Cardiac fibroblast (primary cell): ENCODE results near the gene CCDC63.

Experiments used
- DNase-seq, 2 donors: peaks; one replicate each; pipeline versions ENCODE4 v3.0.0 to v3.0.0-alpha.2; 2010; ENCODE audit warnings: low read depth in 2 of 2
- H3K4me3 ChIP-seq, 2 donors: replicated peaks in 1 of 2; 1 replicate in 1 of 2; 2 replicates in 1 of 2; pipeline ENCODE4 v1.5.1; 2011; ENCODE audit warnings: low read depth in 2 of 2, low read length in 2 of 2, mild to moderate bottlenecking in 2 of 2, moderate library complexity in 1 of 2
- CTCF ChIP-seq: IDR thresholded peaks from one replicate; pipeline ENCODE4 v1.5.1; 2011; ENCODE audit warnings: low read depth, mild to moderate bottlenecking, low read length, inconsistent platforms

Gene CCDC63

GRCh38 chr12:110819646-110820045 is 27.1 kb upstream of the CCDC63 start:
- TF ChIP-seq CTCF, result no peak
- no peak for DNase-seq
- no peak overlapping the region for H3K4me3 ChIP-seq

- no peak for TF ChIP-seq CTCF
- no peak for DNase-seq
Measured at GRCh38 chr12:110821917-110822316, 24.9 kb upstream of the CCDC63 start.

GRCh38 chr12:110822821-110823415 is 23.9 kb upstream of the CCDC63 start:
- no peak for TF ChIP-seq CTCF
- DNase-seq, result no peak
- no peak overlapping the region for H3K4me3 ChIP-seq

More at GRCh38 chr12:110821917-110822316, 24.9 kb upstream of the CCDC63 start:
- H3K4me3 ChIP-seq, result no peak overlapping the region

DNA sequence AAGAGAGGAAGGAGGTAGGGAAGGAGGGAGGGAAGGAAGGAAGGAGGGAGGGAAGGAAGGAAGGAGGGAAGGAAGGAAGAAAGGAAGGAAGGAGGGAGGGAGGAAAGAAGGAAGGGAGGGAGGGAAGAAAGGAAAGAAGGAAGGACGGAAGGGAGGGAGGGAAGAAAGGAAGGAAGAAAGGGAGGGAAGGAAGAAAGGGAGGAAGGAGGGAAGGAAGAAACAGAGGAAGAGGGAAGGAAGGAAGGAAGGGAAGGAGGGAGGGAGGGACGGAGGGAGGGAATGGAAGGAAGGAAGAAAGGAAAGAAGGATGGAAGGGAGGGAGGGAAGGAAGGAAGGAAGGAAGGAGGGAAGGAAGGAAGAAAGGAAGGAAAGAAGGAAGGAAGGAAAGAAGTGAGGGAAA is 22.4 kb upstream of the CCDC63 start:
- no peak for TF ChIP-seq CTCF
- no peak overlapping the region for H3K4me3 ChIP-seq
- DNase-seq, result no peak

DNA sequence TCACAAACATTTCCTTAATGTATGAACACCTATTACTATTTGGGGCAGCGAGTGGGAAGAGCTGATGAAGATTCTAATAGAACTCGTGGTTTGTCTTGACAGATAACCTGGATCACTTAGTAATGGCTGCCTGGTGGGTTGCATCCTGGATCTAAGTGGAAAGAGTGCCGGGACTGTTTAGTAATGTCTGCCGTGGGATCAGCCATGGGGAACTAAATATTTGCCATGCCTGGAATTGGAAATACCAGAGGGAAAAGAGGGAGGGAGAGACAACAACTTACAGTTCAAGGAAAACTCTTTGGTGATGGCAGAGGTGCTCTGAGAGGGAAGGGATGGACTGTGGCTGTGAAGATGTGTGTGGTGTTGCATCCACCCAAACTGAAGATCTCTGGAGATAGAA is 21.3 kb upstream of the CCDC63 start:
- TF ChIP-seq CTCF, result no peak
- DNase-seq, result no peak
- H3K4me3 ChIP-seq, result no peak overlapping the region

- H3K4me3 ChIP-seq, result peak overlapping the region in 1 of 2 donors; percentile 29
- peak; percentile 80 for TF ChIP-seq CTCF
- DNase-seq, result peak; percentile 88 to 91
Measured at GRCh38 chr12:110826592-110827200, 20.1 kb upstream of the CCDC63 start.
